ENCODE data around the gene PRKG1.
A peak's percentile ranks its signal among the peaks of the same experiment; 100 is the strongest.

PRKG1 gene

DNA sequence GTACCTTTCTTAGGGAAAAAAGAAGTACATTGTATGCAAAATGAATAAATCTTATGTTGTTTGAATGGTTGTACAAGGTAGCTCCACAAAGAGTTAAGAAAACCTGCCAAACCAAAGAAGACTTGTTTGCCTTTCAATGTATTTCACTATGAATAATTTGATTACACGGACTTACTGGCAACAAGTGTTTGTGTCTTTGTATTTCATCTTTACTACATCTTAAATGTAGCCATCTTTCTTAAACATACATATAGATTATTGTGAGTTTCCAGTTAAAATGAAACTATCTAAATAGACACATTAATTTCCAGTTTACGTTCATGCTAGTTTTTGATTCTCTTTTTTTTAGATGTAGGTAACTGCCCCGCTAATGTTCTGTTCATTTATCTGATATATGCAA, 2.8 kb downstream of the PRKG1 start:
- DNase-seq, result no peak

DNA sequence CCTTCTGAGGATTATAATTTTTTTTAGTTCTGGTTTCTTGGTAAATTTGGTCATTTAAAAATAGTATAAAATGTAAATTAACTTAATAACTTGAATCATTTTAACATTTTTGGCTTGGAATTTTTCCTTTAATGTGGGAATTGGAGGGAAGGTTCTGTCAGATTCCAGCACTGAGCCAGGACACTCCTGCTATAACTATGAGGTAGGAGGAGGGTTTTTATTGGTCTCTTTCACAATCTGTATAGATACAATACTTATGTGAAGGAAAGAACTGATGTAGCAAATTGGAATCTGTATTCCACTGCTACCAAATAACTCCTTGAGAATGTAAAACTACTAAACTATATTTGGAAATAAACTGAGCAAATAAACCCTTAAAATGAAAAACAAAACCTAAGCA, 3.2 kb downstream of the PRKG1 start:
- DNase-seq, result no peak

DNA sequence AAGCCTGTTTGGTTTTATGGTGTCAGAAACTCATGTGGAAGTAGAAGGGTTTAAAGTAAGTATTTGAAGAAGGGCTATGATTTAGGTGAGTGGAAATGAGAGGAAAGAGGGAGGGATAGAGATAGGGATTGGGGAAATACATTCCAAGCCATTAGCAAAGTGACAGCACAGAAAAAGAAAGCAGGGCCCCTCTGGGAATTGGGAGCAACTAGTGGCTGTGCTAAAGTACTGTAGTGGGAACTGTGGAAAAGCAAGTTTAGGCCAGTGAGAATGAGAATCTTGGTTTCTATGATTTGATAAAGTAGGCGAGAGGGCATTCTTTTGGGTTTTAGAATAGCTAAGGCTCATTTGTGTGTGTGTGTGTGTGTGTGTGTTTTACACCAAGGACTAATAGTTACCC, 5.0 kb downstream of the PRKG1 start:
- no peak for DNase-seq

DNA sequence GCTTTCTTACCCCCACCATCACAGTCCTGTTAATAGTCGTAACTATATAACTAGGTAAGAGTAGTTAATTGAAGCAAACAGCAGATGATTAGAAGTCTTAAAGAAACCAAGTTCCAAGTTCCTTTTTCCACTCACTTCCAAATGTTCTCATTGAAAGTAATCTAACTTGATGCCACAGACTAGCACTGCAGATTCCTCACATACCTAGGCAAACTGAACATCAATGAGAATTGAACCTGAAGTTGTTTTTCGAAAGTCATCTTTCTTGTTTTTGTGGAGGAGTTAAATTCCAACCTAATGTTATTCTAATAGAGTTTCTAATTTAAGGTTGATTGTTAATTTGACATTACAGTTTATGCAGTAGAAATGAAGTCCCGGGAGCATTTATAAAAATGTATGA, 5.5 kb downstream of the PRKG1 start:
- no peak for DNase-seq

DNA sequence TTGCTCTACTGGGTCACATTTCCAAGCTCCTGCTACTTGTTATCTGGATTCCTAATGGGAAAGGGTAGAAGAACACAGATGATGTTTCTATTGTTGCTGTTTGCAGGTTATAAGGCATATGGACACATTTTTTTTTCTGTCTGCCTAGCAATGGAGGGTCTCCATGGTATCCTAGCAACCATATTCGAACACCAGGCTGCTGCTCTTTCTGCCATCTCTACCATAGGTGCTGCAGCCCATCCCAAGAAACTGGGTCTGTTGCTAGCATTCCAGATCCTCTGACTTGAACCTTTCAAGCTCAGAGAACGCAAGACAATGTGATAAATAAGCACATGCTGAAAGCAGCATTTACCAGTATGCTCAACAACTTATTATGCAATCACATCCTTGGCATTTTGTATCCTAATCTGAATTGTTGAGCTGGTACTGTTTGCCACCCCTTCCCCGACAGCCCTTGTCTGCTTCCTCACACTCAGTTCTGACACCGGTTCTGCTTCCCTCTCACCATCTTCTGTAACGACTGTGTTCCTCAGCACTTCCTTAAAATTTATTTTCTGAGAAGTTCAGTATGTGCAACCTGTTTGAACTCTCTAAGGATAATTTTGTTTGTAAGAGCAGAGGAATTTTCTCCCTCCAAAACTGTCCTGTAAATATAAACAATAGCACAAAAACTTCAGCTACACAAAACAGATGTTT, 6.2 kb downstream of the PRKG1 start:
- no peak for DNase-seq

DNA sequence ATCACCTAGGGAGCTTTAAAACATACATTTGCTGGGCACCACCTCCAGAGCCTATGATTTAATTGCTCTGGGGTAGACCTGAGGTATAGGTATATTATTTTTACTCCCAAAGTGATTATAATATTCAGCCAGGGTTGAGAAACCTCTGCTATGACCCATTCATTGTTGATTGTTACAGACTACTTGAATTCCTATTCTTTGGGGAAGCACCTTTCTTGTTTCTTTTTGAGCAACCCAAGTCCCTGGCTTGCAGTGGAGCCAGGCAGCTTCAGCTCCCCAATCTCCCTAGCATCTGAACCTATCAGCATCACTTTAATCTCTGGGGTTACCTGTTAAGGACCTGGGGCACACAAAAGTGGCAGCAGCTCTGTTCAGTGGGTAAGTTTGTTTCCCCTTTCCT, 8.6 kb downstream of the PRKG1 start:
- DNase-seq, result no peak

DNA sequence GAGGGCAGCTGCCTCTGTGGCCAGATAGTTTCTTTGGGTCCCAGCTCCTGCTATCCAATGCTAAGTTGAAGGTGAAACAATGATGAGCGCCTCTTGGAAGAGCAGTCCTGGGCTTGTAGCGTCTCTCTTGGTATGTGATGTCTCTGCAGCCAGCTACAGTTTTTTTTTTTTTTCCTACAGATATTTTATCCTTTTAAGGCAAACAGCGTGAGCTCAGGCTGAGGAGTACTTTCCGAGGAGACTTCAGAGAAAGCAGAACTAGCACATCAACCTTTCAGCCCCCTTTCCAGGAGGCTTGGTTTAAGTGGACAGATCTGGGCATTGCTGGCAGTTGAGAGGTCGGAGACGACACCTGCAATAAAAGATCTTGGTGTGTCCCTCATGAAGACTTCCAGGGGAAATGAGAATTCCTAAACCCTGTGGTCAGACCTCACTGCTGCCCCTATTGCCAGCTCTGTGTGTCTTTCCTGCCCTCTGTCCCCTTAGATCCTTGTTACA, 9.1 kb downstream of the PRKG1 start:
- peak; percentile 3 for DNase-seq

DNA sequence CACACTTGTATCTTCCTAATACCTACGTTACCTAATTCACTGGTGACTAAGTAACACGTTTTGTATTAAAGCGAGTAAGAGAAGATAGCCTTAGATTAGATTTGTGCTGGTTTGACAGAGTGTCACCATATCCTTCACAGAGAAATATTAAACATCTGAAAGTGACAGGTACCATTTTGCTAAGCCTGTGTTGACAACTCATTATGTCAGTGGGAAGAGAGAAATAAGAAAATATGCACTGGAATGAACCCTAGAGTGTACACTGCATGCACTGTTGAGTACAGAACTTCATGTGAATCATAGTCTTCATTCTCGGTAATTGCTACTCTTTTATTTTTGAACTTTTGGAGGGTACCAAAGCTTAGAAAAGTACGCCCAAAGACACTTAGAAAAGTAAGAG, 10.9 kb downstream of the PRKG1 start:
- DNase-seq, result no peak

DNA sequence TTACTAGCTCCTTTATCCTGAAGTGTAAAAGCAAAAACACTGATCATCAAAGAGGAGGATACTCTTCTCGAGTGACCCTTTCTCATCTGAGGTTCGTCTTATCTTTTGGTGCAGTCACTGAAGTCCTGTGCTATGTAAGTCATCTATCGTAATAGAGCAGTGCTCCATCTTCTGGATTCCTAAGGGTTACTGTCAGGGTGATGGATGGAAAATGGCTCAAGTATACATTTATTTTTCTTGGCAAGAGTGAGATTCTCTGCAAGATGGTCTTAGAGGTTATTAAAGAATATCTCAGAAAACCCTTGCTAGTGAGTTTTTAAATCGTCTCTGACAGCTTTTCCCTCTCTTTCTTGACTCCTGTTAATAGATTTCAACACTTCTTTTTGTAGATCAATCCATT, 12.4 kb downstream of the PRKG1 start:
- DNase-seq, result no peak

DNA sequence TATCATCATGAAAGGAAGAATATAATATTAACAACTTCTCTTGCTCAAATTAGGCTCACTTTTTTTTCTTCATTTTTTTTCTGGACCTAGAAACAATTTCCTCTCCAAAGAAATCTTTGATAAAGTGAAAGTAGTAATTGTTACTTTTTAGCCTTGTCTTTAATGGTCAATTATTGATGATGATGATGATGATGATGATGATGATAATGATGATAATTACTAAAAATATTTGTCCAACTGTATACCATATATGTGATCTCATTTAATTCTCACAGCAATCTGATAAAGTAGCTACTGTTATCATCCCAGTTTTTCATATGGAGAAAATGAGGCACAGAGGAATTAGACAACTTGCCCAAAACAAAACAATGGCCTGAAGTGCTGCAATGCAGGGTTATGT, 12.8 kb downstream of the PRKG1 start:
- no peak for DNase-seq

DNA sequence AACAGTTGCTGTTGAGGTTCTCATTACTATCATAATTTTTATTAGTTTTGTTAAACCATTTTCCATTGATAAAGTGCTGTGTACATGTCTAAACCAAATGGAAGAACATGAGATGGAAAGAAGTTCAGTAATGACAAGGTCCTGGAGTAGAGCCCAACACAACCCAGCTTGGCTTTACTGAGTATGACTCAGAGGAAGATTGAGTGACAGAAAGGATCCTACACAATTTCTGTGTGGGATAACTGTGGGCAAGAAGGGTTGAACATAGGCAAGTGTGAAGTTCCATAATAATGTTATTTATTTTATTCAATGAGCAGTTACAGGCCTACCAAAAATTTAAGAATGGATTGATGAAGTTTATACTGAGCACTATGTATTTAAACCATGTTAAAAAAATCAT, 15.9 kb downstream of the PRKG1 start:
- DNase-seq, result no peak

DNA sequence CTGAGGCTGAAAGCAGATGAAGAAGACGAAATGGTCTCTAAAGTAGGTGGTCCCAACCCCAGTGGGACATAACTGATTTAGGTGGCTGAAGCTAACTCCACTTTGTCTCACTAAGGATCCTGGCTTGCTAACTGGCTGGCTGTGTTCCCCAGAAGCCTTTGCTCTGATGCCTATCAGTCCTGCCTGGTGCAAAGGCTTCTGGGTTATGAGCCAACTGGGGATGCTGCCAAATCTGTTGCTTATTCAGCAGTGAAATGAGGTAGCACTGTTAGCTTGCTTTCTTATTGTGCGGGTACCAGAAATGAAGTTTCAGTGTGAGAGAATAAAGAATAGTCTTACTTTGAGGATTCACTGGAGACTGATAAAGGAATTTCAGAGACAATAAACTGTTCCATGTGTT, 18.1 kb downstream of the PRKG1 start:
- DNase-seq, result no peak

DNA sequence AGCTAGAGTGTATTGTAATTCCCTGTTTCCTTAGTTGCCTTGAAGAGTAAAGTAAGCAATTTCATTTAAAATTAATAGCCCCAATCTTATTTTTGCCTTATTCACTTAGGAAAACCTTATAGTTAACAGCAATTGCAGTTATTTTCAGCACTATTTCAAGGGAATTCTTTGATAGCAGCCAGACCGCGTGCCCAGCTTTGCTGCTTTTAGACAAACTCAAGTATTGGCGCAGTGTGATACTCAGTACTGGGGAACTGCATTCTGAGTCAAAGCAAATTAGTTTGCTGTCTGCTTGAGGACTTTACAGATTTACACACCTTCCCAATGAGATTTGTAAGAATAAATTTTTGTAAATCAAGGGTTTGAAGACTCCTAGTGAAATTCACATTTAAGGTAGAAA, 21.2 kb downstream of the PRKG1 start:
- DNase-seq, result no peak

DNA sequence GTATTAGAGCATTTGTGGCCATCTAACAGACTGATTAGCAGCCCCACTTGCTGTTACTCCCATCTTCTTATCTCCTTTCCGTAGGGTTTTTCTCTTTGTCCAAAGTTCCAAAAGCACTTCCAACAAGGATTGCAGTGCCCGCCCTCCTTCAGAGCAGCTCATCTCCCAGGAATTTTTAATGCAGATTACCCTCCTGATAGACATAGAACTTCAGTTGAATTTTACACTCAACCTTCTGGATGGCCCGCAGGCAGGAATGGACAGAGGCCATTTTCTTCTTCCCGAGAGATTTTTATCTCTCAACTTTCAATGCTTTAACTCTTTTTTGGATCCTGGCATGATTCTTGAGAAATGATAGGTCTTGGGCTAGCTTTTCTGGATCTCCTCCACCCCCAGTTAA, 23.3 kb downstream of the PRKG1 start:
- no peak for DNase-seq

DNA sequence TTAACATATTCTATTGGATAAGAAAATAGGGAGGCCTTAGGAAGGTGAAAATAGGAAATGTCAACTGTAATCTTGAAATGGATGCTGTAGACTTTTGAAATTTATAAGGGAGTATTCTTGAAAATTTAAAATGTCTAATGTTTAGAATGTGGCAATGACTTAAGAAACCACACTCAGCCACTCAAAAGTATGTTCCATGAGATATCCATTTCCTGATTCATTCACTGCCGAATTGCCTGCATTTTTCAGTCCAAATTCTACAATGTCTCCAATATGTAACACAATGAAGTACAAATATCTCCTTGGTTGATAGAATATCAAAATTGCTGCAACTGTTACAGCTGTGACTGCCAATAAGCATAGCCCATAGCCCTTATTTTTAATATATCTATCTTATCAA, 25.9 kb downstream of the PRKG1 start:
- DNase-seq, result no peak

DNA sequence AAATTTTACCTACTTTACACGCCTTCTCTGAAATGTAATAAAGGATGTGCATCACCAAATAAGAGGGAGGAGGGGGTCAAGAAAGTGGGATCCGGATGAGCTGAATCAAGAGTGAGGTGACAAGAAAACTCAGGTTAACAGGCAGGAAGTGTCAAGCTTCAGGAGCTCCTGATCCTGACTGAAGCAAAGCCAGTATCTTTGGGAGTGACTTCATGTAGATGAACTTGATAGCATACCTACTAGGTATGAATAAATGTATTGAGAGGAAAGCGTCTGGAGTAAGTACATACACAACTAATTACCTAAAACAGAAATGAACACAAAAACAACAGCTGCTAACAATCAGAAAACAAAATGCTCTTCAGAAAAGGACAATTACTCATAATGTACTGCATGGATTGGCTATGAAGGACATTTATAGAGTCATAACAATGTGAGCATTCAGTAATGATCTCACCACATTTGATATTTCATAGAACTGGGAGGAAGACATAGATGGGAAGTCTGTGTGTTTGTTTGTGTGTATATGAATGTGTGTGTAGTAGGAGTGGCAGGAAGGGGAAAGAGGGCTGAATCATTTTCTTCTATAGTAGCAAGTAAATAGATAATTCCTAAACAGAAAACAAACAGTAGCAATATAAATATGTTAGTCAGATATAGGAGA, 29.4 kb downstream of the PRKG1 start:
- peak; percentile 44 for DNase-seq

DNA sequence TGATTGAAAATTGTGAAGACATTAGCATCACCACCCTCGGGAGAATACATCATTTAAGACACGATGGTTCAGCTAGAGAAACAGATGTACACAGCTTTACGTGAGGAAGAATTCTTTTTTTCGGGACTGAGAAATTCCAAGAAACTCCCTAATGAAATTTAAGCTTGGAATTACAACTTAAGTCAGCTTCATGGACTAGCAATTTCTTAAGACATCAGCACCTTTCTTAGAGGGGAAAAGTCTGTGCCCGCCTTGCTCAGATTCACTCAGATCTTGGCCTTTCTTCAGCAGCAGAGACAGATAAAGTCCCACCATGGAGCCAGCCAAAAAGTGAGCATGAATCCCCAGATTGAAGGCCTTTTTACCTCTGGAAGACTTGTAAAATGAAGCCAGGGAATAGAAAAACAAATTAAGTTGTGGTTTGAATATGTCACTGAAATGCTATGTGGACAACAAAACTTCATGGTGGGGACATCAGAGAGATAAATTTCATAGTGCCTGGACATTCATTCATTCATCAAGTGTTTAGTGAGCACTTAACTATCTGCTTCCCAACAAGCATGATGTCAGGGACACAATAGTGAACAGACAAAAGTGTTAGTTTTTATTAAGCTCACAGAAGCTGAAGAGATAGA, 32.1 kb downstream of the PRKG1 start:
- DNase-seq, result no peak

DNA sequence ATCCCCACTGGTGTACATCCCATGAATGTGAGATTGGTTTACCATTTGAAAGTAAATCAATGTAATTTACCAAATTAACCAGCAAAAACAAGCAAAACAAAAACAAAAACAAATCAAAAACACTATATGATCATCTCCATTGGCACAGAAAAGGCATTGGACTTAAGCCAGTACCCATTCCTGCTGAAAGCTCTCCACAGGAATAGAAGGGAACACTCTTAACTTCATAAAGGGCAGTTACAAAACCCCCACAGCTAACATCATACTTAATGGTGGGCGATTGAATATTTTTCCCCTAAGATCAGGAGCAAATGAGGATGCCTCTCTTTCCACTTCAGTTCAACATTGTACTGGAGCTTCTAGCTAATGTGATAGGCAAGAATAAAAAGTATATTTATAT, 34.1 kb downstream of the PRKG1 start:
- no peak for DNase-seq

DNA sequence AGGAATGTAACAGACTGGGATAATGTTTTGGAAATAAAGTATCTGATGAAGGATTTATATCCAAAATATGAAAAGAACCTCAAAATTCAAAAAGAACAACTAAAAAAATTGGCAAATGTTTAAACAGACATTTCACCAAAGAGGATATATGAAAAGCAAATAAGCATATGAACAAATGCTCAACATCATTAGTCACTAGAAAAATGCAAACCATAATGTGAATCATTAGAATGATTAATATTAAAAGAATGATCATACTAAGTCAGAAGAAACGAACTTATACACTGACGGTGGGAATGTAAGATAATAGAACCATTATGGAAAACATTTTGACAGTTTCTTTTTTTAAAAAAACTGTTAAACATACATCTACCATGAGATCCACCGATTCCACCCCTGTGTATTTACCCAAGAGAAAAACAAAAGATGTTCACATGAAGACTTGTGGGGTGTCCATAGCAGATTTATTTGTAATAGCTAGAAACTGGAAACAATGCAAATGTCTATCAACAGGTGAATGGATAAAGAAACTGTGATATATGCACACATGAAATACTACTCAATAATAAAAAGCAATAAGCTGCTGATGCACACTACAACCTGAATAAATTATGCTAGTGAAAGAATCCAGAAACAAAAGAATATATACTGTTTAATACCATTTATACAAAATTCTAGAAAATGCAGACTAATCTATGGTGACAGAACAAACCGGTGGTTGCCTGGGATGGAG, 35.7 kb downstream of the PRKG1 start:
- no peak for DNase-seq

DNA sequence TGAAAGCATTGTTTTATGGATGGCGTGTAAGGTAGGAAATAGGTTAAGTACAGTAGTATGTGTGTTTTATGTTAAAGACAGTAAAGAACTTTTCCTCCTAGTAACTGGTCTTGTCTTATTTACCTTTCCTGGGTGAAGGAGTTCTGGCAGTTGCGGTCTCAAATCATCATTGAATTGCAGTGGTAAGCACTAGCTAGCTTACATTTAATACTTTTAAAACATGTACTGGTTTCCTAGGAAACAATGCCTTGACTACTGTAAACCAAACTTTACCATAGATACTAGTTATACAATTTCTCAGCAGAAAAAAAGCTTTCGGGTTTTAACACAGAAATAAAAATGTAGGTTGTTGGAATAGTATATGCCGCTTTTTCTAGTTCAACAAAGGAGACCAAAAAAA, 37.7 kb downstream of the PRKG1 start:
- no peak for DNase-seq

DNA sequence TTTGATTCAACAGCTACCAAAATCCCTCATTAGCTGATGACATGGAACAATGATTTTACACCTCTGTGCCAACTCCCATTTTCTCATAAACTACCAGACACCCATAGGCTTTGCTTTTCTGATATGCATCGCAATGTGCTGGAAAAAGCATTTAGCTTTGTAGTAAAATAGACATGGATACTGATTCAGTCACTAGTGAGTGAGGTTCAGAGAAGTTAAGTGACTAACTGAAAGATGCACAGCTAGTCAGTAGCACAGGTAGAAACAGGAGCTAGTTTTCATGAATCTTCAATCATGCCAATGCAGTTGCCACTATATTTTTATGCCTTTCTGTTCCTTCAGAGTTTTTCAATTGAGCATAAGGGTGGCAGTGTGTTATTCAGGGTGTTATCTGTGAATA, 38.7 kb downstream of the PRKG1 start:
- DNase-seq, result no peak

DNA sequence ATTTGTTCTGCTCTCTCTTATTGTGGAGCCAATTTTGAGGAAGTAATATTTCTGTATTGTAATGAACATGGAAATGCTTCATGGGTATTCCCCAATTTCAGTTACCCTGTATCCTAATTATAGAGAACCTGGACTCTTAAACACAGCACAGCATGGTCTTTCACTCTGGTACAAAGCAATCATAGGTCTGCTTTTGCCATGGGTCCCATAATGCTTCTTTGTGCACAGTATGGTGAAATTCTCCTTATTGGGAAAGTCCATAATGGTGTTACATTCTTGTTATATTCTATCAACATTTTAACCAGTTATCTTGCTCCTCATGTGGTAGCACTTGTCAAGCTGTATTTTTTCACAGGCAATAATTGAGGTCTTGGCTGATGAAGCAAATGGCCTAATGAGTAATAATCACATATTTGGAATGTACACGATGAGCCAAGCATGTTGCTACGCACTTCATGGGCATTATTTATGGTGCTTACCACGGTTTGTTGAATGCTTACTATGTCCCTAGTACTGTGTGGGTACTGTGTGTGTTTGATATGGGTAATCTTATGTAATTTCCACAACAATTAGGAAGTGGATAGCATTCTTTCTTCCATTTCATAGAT, 42.9 kb downstream of the PRKG1 start:
- DNase-seq, result no peak

DNA sequence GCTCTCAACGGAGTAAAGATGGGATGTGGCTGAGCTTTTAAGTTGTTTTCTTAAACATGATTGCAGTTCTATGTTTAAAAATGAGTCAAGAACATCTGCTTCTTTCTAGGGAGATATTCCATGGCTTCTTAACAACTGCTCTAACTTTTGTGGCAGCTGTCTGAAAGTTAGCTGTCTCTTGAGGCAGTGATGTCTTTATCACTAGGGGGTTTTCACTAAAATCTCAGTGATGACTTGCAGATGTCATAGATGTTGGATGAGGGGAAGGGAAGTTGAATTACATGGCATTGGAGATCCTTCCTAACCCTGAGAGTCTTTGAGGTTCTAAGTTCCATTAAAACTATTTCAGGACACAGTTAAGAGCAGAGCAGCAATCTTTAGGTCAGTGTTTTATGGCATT, 43.5 kb downstream of the PRKG1 start:
- DNase-seq, result no peak
